ENCODE results near the gene EPHB1.

EPHB1 gene

GRCh38 chr3:135235541-135235940, 440.5 kb downstream of the EPHB1 start:
- no peak for DNase-seq

DNA sequence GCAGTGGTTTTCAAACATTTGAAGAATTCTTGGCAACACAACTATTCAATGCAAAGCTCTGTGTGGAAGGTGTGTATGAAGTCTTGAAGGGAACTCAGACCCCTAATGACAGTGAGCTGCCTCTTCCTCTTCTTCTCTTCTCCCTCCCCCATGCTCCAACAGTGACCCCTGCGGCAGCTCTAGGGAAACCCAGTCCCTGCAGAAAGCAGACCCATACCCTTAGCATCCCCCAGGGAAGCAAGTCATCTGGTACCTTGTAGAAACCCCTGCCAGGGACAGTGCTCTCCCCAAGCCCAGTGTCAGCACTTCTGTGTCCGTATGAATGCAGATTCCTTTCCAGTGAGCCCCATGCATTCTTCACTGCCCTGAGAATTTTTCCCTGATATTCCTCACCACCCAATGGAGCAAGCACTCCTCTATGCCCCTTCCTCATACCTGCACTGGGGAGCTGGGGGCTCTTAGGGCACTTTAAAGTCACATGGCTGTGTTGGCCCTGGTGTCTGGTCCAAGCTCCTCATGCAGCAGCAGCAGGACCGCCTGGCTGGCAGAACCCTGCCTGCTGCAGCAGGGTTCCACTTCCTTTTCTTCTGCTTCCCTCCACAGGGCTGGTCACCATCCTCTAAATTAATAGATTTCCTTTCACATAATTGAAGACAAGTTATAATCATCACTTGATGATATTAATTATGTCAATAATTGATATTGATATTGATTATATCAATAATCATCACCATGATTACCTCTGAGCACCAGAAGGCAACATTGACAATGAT, 442.5 kb downstream of the EPHB1 start:
- no peak for DNase-seq

- no peak for DNase-seq
These were observed 443.3 kb downstream of the EPHB1 start for GRCh38 chr3:135238236-135238830.

- DNase-seq = no peak
These were observed 444.0 kb downstream of the EPHB1 start for GRCh38 chr3:135238871-135239614.

DNA sequence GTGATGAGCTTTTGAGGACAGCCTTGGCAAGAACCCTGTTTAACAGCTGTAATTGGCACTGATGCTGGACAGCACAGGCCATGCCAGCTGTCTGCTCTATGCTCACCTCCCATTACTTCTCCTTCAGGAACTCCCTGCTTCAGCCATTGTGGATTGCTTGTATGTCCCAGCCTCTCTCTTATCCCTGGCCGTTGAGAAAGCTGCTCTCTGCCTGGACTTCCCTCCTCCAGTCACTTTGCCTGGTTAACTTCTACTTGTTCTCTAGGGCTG, 444.5 kb downstream of the EPHB1 start:
- DNase-seq = no peak

GRCh38 chr3:135240426-135240825, 445.4 kb downstream of the EPHB1 start:
- no peak for DNase-seq

GRCh38 chr3:135242285-135242684, 447.2 kb downstream of the EPHB1 start:
- DNase-seq = no peak

DNA sequence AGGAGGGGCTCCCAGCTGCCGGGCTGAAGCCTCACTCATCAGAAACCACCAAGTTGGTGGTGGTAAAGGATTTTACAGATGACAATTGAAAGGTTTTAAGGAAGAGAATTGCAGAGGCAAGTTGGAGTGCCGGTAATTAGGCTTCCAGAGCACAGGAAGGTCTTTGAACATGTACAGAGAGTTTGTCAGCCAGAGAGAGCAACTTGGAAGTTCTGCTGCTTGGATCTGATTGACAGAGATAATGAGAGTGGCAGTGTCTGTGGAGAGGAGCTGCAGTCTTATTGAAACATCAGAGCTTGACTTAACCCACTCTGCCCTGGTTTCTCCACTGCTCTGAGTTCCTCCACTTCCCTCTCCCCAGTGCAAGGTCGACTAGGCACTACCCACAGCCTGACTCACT, 448.6 kb downstream of the EPHB1 start:
- no peak for DNase-seq

DNA sequence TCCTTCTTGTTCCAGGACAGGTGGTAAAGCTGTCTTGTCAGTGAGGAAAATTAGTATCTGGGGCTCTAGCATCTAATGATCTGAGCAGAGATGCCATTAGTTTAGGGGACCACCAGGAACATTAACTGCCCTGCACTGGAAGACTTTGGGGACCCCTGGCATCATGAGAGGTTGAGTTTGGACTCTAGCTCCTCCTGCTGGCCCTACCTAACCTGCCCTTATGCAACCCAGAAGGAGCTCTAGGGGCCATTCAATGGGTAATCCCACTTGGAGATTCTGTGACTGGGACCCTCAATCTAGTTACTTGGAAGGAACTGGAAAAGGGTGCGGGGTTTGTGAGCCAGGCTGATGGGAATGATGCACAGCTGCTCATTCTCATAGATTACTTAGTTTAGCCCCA, 451.0 kb downstream of the EPHB1 start:
- no peak for DNase-seq

DNA sequence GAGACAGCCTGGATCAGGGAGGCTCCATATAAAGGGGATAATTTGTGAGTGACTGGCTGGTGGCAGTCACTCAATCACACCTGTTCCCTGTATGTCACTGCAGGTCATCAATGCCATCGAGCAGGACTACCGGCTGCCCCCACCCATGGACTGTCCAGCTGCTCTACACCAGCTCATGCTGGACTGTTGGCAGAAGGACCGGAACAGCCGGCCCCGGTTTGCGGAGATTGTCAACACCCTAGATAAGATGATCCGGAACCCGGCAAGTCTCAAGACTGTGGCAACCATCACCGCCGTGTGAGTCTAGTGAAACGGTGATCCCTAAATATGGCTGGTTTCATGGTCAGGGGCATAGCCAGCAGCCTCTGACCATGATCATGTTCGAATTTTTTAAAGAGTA, 453.2 kb downstream of the EPHB1 start:
- no peak for DNase-seq

DNA sequence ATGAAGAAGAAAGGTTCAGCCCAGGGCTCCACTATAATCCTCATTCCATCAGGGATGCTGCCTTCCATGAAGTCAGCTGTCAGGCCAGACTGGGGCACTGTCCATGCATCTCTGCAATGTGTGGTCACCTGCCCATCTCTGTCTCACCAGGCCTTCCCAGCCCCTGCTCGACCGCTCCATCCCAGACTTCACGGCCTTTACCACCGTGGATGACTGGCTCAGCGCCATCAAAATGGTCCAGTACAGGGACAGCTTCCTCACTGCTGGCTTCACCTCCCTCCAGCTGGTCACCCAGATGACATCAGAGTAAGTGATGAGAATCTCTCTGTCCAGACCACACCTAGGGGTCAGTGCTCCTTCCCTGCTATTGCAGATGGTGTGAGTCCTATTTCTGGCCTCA, 454.1 kb downstream of the EPHB1 start:
- no peak for DNase-seq

GRCh38 chr3:135258916-135259315, 463.9 kb downstream of the EPHB1 start:
- DNase-seq = no peak

DNA sequence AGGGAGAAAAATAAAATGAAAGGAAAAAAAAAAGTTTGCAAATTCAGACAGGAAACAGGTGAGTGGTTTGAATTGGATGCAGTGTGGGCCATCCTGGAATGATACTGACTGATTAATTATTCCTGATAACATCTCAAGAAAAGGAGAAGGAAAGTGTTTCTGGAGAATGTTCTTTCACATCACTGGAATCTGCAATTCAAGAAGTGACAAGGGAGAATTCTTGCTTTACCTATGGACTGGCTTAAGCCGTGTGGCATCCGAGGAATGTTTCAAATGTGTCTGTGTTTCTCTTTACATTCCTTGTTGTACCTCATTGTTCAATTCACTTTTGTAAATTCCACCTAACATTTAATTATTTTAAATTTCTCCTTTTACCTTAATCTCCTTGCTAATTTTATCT, 465.0 kb downstream of the EPHB1 start:
- DNase-seq = no peak

DNA sequence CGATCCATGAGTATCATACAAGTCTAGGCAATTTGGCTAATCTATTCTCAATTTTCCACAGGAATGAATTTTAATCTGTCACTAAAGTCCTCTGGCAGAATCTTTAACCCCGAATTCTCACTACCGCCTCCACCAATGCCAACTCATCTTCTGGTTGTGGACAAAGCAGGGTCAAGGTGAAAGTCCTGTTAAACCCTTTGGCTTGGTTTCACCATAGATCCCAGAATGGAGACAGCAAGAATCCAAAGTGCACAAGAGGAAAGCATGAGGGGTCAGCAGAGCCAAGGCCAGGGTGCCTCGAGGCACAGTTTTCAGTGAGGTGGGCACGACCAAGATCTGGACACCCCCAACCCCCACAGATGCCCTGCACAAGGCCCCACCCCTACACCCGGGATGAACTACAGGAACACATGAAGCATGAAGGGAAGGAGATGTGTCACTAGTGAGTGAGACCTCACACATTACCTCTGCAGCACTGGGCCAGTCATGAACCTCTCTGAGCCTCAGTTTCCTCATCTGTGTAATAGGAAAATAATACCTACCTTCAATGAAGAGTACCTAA, 466.2 kb downstream of the EPHB1 start:
- no peak for DNase-seq

- DNase-seq = no peak
These were observed 466.9 kb downstream of the EPHB1 start for GRCh38 chr3:135261916-135262315.

DNA sequence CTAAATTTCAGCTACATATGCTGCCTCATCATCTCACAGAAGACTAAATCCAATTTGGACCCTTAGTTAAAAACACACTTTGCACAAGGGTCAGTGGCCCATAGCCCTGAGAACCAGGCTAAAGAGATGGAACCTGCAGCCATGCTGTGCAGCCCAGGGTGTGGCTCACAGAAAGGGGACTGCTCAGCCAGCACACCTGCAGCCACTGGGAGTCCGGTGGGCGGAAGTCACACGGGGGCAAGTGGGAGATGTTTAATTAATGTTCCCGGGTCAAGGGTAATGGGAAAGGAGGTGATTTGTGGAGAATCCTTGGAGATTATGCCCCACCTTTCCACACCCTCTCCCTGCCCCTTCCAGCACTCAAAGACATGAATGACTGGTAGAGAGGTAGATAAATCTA, 467.4 kb downstream of the EPHB1 start:
- no peak for DNase-seq

DNA sequence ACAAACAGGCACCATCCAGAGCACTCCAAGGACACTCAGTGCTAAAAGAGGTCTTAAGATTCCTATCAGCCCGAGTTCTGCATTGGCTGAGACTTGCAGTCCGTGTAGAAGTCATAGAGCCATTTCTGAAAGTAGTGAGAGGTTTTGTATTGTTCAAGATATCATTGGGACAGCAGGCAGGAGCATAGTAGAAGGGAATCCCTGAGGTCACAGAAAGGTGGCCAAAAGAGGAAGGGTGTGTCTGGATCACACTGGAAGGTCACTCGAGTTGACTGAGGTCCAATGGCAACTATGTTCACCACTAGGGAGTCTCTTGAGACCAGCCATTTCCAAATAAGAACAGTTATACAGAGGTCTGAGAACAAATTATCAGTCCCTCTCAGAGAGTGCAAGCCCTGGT, 468.3 kb downstream of the EPHB1 start:
- DNase-seq = no peak

DNA sequence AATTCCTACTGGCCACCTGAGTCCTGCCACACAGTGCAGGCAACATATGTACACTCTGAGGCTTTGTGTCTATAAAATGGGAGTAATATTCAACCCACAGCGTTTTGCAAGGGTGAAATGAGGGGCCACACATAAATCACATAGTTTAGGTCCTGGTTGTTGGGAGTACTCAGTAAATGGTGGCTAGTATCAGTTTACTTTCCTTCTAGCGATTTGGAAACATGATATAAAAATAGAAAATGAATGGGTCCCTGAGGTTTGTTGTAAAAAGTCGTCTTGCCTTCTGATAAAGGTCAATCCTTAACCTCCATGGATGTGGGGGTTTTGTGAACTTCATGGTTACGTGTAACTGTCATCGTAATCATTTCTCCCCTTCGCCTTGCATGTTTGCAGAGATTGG, 472.4 kb downstream of the EPHB1 start:
- no peak for DNase-seq

- DNase-seq = no peak
These were observed 474.0 kb downstream of the EPHB1 start for GRCh38 chr3:135268941-135269532.

- no peak for DNase-seq
These were observed 476.3 kb downstream of the EPHB1 start for GRCh38 chr3:135271177-135272025.

DNA sequence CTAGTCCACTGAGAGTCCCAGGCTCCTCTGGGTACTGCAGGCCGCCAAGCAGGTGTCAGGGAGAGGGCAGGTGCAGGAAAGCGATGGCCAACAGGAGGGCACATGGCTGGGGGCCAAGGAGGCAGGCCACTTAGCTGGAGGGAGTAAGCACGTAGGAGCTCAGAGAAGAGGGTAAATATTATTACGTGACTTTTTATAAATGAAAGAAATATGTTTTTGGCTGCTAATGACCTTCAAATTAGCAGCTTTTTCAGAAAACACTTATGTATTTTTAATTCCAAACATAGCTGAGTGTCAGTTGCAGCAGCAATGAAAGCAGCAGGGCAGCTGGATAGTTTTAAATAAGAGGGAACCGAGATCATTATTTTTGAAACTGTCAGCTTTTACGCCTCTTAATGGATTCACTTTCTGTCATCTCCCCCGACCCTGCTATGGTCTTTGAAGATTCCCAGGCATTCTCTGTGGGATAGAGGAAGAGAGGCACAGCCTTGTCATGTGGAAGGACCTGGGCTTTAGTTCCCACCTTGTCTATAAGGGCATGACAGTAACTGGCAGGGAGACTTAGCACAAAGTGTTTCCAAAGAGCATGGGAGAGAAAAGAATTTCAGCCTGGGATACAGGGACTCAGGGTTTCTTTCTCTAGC, 477.1 kb downstream of the EPHB1 start:
- no peak for DNase-seq

DNA sequence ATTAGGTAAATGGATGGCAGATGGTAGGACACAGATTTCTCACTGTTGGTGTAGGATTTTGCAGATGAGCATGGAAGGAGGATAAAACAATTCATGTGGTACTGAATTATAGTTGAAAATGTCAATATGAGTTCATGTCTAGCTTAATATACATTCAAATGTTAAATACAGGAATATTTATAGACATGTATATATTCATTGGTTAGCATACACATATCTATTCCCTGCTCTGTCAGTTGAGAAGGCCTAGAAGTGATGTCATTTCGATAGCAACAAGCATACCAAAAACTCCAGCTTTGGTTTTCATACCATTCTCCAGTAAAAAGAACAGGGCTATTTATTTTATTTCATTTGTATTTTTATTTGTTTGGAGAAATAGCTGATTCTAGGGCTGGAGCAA, 497.1 kb downstream of the EPHB1 start:
- DNase-seq = no peak
